BJ (cell line): Measurements from ENCODE around the gene EPB41. TPM values are rescaled to one million over a fixed set of nuclear protein-coding genes. Genes with fewer than 3 reads are reported as not detected.
"Not testable (repeated sequence)": the region's sequence is repeated elsewhere in the genome, so short reads cannot be mapped to it uniquely, and the experiment has no call there.

Source experiments
- CTCF ChIA-PET: fragments of 350-600 bp; formaldehyde crosslinking; extraction: SDS; loops from one replicate; lab custom pipeline; 2021; ENCODE audit warnings: antibody characterized with exemption, inconsistent platforms; lab: Yijun Ruan, JAX
- POLR2A ChIA-PET: fragments of 300-600 bp; sonication (Branson Sonifier 250); formaldehyde crosslinking; extraction: SDS; loops from one replicate; lab custom pipeline; 2021; ENCODE audit warnings: antibody characterized with exemption; lab: Charles Lee
- DNase-seq: peaks from one replicate; pipeline ENCODE4 v3.0.0-alpha.2; 2011; ENCODE audit warnings: low read depth
- H3K27me3 ChIP-seq: 2 replicates; pipeline ENCODE4 v1.6.0; 2011; ENCODE audit warnings: low read length; ENCODE audit not compliant: control insufficient read depth, insufficient read depth
- H3K36me3 ChIP-seq: 2 replicates; pipeline ENCODE4 v1.5.1; 2011; ENCODE audit warnings: low read length; ENCODE audit not compliant: control insufficient read depth, insufficient read depth
- H3K4me3 ChIP-seq: 2 replicates; pipeline ENCODE4 v1.5.1; 2011; ENCODE audit warnings: low read depth, mild to moderate bottlenecking, control low read depth, low read length
- polyA plus RNA-seq: library from polyadenylated mRNA; depleted of rRNA; stranded (reverse); fragments of >200 nt; gene quantifications from 2 replicates; pipeline ENCODE4 v1.2.3, GENCODE V29; 2011
- TF ChIP-seq, protein P1 (sequence below): IDR thresholded peaks from 2 replicates; pipeline ENCODE4 v1.5.1; 2011; ENCODE audit warnings: low read depth, mild to moderate bottlenecking, control low read depth, inconsistent platforms, low read length, moderate library complexity; ENCODE audit not compliant: insufficient read depth

EPB41 gene
- polyA plus RNA-seq, 1 experiment = 7.5 TPM

DNA sequence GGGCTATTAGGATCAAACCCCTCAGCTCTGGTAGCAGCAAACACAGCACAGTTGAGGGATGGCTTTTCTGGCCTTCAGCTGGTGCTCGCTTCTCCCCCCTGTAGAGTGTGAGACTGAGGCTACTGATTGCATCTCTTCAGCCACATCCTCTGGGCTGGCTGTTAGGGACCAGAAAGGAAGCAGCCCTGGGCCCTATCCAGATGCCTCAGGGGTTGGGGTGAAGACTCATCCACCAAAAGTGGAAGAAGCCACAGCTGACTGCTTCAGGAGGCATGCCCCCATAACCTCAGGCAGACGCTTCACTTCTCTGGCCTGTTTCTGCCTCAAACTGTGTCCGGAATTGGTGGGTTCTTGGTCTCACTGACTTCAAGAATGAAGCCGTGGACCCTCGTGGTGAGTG lies 215.5 kb downstream of the EPB41 start:
- no peaks in the 10 kb centered on the region for H3K36me3 ChIP-seq
- DNase-seq = no peak
- no peak overlapping the region for H3K4me3 ChIP-seq
- ChIA-PET POLR2A (no interaction called here), CTCF (interaction anchor here (0.5 to 0.8 kb wide), 2 partner anchors 52 to 78 kb away, joined by 3 to 4 read pairs; partner anchors contain the start of gene SRSF4)
- TF ChIP-seq, protein P1, sequence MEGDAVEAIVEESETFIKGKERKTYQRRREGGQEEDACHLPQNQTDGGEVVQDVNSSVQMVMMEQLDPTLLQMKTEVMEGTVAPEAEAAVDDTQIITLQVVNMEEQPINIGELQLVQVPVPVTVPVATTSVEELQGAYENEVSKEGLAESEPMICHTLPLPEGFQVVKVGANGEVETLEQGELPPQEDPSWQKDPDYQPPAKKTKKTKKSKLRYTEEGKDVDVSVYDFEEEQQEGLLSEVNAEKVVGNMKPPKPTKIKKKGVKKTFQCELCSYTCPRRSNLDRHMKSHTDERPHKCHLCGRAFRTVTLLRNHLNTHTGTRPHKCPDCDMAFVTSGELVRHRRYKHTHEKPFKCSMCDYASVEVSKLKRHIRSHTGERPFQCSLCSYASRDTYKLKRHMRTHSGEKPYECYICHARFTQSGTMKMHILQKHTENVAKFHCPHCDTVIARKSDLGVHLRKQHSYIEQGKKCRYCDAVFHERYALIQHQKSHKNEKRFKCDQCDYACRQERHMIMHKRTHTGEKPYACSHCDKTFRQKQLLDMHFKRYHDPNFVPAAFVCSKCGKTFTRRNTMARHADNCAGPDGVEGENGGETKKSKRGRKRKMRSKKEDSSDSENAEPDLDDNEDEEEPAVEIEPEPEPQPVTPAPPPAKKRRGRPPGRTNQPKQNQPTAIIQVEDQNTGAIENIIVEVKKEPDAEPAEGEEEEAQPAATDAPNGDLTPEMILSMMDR = no peak
- peaks cover 2% of the 10 kb centered on the region; the same call in 1 of the 2 replicates for H3K27me3 ChIP-seq

DNA sequence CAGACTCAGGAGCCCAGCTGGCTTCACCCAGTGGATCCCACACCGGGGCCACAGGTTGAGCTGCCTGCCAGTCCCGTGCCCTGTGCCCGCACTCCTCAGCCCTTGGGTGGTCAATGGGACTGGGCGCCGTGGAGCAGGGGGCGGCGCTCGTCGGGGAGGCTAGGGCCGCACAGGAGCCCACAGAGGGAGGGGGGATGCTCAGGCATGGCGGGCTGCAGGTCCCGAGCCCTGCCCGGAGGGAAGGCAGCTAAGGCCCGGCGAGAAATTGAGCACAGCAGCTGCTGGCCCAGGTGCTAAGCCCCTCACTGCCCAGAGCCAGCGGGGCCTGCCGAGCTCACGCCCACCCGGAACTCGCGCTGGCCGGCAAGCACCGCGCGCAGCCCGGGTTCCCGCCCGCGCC lies 216.7 kb downstream of the EPB41 start:
- H3K36me3 ChIP-seq, POLR2A ChIA-PET, DNase-seq, H3K27me3 ChIP-seq, H3K4me3 ChIP-seq: not testable (repeated sequence)
- CTCF ChIA-PET = interaction anchor here (1.0 kb wide), 1 partner anchor 249 kb away, joined by 3 read pairs; no protein-coding TSS in a partner anchor

DNA sequence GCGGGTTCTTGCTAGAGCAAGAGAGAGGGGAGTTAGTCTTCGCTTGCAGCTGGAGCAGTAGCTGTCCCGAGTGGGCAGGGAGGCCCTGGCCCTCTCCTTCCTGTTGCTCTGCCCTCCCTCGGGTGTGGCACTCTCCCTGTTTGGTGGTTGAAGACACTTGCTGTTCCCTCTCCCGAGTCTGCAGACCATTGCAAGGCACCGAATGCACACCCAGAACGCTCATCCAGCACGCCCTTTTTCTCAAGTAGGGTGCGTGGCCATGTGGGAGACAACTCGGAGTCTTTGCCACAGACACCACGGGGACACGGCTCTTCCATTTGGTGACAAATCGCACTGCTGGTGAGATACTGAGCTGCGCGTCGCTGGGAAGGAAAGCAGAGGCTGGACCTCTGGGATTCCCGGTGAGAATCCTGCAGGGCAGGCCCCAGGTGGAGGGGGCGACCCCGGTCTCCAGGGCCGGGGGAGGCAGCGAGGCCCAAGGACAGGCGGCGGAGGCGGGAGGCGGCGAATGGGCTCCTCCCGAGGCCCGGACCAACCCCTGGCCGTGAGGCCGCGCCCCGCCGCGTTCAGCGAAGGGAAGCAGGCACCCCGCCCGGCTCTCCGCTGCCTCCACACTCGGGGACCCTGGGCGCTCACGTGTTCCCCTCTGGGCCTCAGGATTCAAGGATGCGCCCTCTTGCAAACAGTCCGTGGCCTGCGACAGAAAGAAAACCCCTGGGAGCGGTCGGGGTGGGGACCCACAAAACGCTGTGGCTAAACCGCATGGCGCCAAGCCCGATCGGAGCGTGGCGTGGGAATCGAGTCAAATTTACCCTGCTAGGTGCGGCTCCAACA lies 219.7 kb downstream of the EPB41 start:
- TF ChIP-seq, protein P1 = no peak
- ChIA-PET CTCF (interaction anchor here (1.0 kb wide), 1 partner anchor 9 kb away, joined by 4 read pairs; no protein-coding TSS in a partner anchor), POLR2A (no interaction called here)
- H3K36me3 ChIP-seq = no peaks in the 10 kb centered on the region
- no peaks in the 10 kb centered on the region; the same call in 1 of the 2 replicates for H3K27me3 ChIP-seq
- no peak for DNase-seq
- no peak overlapping the region for H3K4me3 ChIP-seq

DNA sequence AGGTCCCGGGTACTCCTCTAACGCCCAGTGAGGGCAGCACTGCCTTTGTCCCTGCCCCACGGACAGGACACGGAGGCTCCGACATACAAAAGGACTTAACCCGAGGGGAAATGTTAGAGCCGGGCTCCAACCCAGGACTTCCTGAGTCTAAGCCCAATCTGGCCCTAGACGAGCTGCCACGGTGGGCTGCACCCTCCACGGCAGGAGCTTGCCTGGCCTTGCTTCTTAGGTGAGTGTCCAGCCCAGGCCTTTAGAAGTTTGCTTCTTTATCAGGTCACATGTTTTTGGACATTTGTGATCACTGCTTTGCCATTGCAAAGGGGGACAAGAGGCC lies 220.3 kb downstream of the EPB41 start:
- TF ChIP-seq, protein P1 = no peak
- Histone ChIP-seq H3K36me3 (no peaks in the 10 kb centered on the region), H3K27me3 (no peaks in the 10 kb centered on the region; the same call in 1 of the 2 replicates), H3K4me3 (no peak overlapping the region)
- DNase-seq = no peak
- ChIA-PET POLR2A (no interaction called here), CTCF (interaction anchor here (1.0 kb wide), 1 partner anchor 10 kb away, joined by 4 read pairs; no protein-coding TSS in a partner anchor)

DNA sequence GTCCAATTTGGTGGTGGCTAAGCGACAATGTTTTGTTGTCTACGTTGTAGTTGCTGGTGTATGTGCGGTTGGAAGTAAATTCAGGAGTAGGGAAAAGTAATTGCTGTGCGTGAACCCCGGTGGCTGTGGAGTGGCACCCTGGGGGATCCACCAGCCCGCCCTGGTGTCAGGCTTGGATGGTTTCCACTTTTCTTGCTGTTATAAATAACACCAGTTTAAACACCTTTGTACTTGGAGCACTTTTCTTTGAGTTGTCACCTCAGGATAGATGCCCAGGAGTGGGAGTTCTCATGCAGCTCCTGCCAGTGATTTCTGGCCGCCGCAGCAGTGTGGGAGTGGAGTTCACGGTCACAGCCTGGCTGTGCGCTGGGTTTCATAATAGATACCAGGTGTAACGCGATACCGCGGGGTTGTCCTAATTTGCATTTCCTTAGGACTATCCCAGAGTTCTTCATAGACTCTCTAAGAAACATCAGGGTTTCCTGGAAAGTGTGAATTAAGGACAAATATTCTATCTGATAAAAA lies 222.1 kb downstream of the EPB41 start:
- CTCF ChIA-PET = interaction anchor here (1.0 kb wide), 1 partner anchor 15 kb away, joined by 3 read pairs; no protein-coding TSS in a partner anchor
- Histone ChIP-seq H3K27me3 (no peaks in the 10 kb centered on the region; the same call in 1 of the 2 replicates), H3K36me3 (no peaks in the 10 kb centered on the region), H3K4me3 (no peak overlapping the region)
- TF ChIP-seq, protein P1 = no peak
- POLR2A ChIA-PET = interaction anchor here (0.7 kb wide), 1 partner anchor 251 kb away, joined by 4 read pairs; no protein-coding TSS in a partner anchor
- no peak for DNase-seq
